Gastroesophageal sphincter (tissue), 4 donors: ENCODE data around the gene COQ8B. TPM values are rescaled to one million over a fixed set of nuclear protein-coding genes. Genes with fewer than 3 reads are reported as not detected.
A peak's percentile ranks its signal among the peaks of the same experiment; 100 is the strongest.

Experiments
- ATAC-seq: fragments of 150-250 bp; one replicate; pipeline ENCODE4 v1.9.1; 2016; ENCODE audit warnings: mild to moderate bottlenecking, moderate library complexity
- H3K27ac ChIP-seq, 4 donors: fragments of 200-600 bp; sonication (generic) in 3 of 4; 1 replicate in 3 of 4; 2 replicates in 1 of 4; pipeline ENCODE4 v1.5.1; 2016 to 2019
- H3K27me3 ChIP-seq: fragments of 200-600 bp; sonication (generic); one replicate; pipeline ENCODE4 v1.5.1; 2019
- H3K36me3 ChIP-seq, 2 donors: fragments of 200-600 bp; sonication (generic); one replicate each; pipeline ENCODE4 v1.5.1; 2019; ENCODE audit warnings: control low read depth in 1 of 2
- H3K4me1 ChIP-seq, 3 donors: fragments of 200-600 bp; sonication (generic); 1 replicate in 2 of 3; 2 replicates in 1 of 3; pipeline ENCODE4 v1.5.1; 2016 to 2019; ENCODE audit warnings: control low read depth in 2 of 3
- H3K4me3 ChIP-seq, 2 donors: fragments of 200-600 bp; sonication (generic); one replicate each; pipeline ENCODE4 v1.5.1; 2019; ENCODE audit warnings: mild to moderate bottlenecking in 1 of 2, moderate library complexity in 1 of 2
- H3K9me3 ChIP-seq, 3 donors: fragments of 200-600 bp; sonication (generic); one replicate each; pipeline ENCODE4 v1.5.1; 2017 to 2019; ENCODE audit warnings: control low read depth in 2 of 3
- CTCF ChIP-seq, 4 experiments: fragments of 200-600 bp in 2 of 4; fragments of 450-650 bp in 2 of 4; sonication (generic) in 1 of 4; IDR thresholded peaks; one replicate each; pipeline ENCODE4 v1.5.1; 2017 to 2019; ENCODE audit warnings: antibody characterized with exemption in 4 of 4, mild to moderate bottlenecking in 2 of 4, moderate library complexity in 2 of 4
- EP300 ChIP-seq: sonication (generic); formaldehyde crosslinking; IDR thresholded peaks from one replicate; pipeline ENCODE4 v1.6.1; 2017; ENCODE audit warnings: antibody characterized with exemption, mild to moderate bottlenecking
- POLR2A ChIP-seq, 2 donors: fragments of 450-650 bp; IDR thresholded peaks; one replicate each; pipeline ENCODE4 v1.6.1; 2017; ENCODE audit warnings: antibody characterized with exemption in 2 of 2, mild to moderate bottlenecking in 2 of 2, moderate library complexity in 1 of 2
- POLR2AphosphoS5 ChIP-seq: sonication (generic); formaldehyde crosslinking; IDR thresholded peaks from one replicate; pipeline ENCODE4 v1.6.1; 2017; ENCODE audit warnings: antibody characterized with exemption
- WGBS, 2 donors: methylation state at CpG; one replicate each; pipeline ENCODE4 v1.1.5; 2018; ENCODE audit warnings: low coverage in 1 of 2; 5-methylcytosine and 5-hydroxymethylcytosine counted together
- total RNA-seq, 4 donors: library from RNA; depleted of rRNA; stranded (reverse); fragments of >200 nt; gene quantifications; one replicate each; pipeline ENCODE4 v1.1.0, GENCODE V29; 2016

Gene COQ8B
- total RNA-seq, 4 donors from 2014 or later = 27.3 to 50.5 (median 44.7) TPM

GRCh38 chr19:40742477-40742876, 25.8 kb upstream of the COQ8B start:
- no peak for ATAC-seq
- Histone ChIP-seq H3K27ac (peak overlapping the region in 1 of 4 donors; percentile 67), H3K36me3 (peaks cover 0 to 53% of the 10 kb centered on the region in 2 donors), H3K27me3 (no peaks in the 10 kb centered on the region), H3K4me1 (peaks cover 0 to 35% (median 3%) of the 10 kb centered on the region in 3 donors), H3K9me3 (no peaks in the 10 kb centered on the region), H3K4me3 (no peak overlapping the region)
- TF ChIP-seq EP300 = no peak
- no peak for TF ChIP-seq CTCF (IDR thresholded peaks at IDR 0.05)
- TF ChIP-seq POLR2AphosphoS5 = no peak
- TF ChIP-seq POLR2A (IDR thresholded peaks at IDR 0.05) = no peak
- no CpG with 5 or more reads among the region's 17 CpGs for WGBS, 2 donors

GRCh38 chr19:40741527-40742390, 25.1 kb upstream of the COQ8B start:
- H3K27ac ChIP-seq = peak overlapping the region in 3 of 4 donors; percentile 67 to 73 (median 71)
- no peak for ATAC-seq

GRCh38 chr19:40740747-40741146, 24.1 kb upstream of the COQ8B start:
- H3K4me1 ChIP-seq = peaks cover 0 to 35% (median 3%) of the 10 kb centered on the region in 3 donors
- whole genome bisulfite sequencing, 2 donors = 60% methylated on average over 3 of the region's 6 CpGs; no CpG with 5 or more reads in 1 of the 2 donors
- peak overlapping the region in 3 of 4 donors; percentile 67 to 73 (median 71) for H3K27ac ChIP-seq
- H3K4me3 ChIP-seq = peak overlapping the region in 1 of 2 donors; percentile 18
- ATAC-seq = peak; percentile 84
- no peaks in the 10 kb centered on the region for H3K9me3 ChIP-seq
- peaks cover 0 to 70% of the 10 kb centered on the region in 2 donors for H3K36me3 ChIP-seq
- TF ChIP-seq POLR2A (IDR thresholded peaks at IDR 0.05) (peak in 1 of 2 donors; percentile 19), CTCF (IDR thresholded peaks at IDR 0.05) (no peak), EP300 (no peak), POLR2AphosphoS5 (no peak)
- H3K27me3 ChIP-seq = no peaks in the 10 kb centered on the region

More at GRCh38 chr19:40741527-40742390, 25.1 kb upstream of the COQ8B start:
- TF ChIP-seq POLR2AphosphoS5 (no peak), POLR2A (IDR thresholded peaks at IDR 0.05) (no peak), EP300 (no peak), CTCF (IDR thresholded peaks at IDR 0.05) (no peak)
- Histone ChIP-seq H3K9me3 (no peaks in the 10 kb centered on the region), H3K4me1 (peaks cover 0 to 35% (median 3%) of the 10 kb centered on the region in 3 donors), H3K4me3 (no peak overlapping the region), H3K27me3 (no peaks in the 10 kb centered on the region), H3K36me3 (peaks cover 0 to 60% of the 10 kb centered on the region in 2 donors)
- 65 to 82% methylated on average over 6 to 8 of the region's 10 CpGs for WGBS, 2 donors

GRCh38 chr19:40739871-40740703, 23.4 kb upstream of the COQ8B start:
- 40 to 61% methylated on average over 1 to 3 of the region's 16 CpGs for WGBS, 2 donors
- ATAC-seq = peak; percentile 10
- H3K27me3 ChIP-seq = no peaks in the 10 kb centered on the region
- peak overlapping the region in 1 of 2 donors; percentile 18 for H3K4me3 ChIP-seq
- H3K4me1 ChIP-seq = peaks cover 0 to 34% (median 3%) of the 10 kb centered on the region in 3 donors
- TF ChIP-seq CTCF (IDR thresholded peaks at IDR 0.05) (no peak), POLR2AphosphoS5 (no peak), EP300 (no peak)
- H3K36me3 ChIP-seq = peaks cover 0 to 77% of the 10 kb centered on the region in 2 donors
- peak overlapping the region in 3 of 4 donors; percentile 67 to 73 (median 71) for H3K27ac ChIP-seq
- no peaks in the 10 kb centered on the region for H3K9me3 ChIP-seq
